ENCODE data around the gene MXD1.
"Not testable (repeated sequence)": the region's sequence is repeated elsewhere in the genome, so short reads cannot be mapped to it uniquely, and the experiment has no call there.

The MXD1 gene, protein sequence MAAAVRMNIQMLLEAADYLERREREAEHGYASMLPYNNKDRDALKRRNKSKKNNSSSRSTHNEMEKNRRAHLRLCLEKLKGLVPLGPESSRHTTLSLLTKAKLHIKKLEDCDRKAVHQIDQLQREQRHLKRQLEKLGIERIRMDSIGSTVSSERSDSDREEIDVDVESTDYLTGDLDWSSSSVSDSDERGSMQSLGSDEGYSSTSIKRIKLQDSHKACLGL

DNA sequence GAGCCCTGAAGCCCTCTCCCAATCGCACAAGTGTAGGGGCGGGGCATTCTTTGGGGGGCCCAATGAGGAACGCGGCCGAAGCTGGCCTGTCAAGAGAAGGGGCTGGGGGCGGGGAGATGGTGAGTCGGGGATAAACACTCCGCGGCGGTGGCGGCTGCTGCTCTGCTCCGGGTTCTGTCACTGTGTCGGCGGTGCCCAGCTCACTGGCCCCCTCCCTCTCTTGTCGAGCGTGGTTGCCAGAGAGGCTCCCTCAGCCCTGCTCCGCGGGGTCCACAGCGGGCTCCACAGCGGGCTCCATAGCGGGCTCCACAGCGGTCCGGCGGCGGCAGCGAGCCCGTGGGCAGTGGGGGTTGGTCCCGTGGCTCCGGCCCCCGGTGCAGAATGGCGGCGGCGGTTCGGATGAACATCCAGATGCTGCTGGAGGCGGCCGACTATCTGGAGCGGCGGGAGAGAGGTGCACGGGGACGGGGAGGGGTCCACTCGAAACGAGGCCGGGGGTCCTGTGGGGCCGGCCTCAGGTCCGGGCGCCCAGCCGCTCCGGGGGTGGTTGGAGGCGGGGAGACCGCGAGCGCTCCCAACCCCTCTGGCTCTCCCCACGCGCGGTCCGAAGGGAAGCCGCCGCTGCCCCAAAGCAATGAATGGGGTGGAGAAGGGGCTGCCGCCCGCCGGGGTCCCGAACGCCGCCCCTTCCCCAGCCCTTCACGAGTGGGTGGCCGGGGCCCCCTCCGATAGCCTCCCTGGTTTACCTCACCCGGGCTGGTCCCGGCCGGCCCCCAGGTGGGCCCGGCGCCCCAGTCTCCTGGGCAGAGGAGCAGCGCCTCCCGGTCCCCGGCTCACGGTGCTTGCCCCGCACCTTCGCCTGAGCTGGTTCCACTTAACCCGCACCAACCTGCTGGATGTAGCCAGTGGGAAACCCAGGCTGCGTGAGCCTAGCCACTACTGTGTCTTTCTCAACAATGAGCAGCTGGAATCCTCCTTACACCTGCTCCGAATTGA lies at the start of gene MXD1:
Gene MXD1, plus strand, starts transcription at position 160 of the 996 bp plus-strand sequence. Its CDS starts 222 bp downstream, at position 382.
- peak within 1 kb of the TSS; percentile 74 for H3K4me3 ChIP-seq (ENCODE audit: low read length)
- TF ChIP-seq, protein P1, sequence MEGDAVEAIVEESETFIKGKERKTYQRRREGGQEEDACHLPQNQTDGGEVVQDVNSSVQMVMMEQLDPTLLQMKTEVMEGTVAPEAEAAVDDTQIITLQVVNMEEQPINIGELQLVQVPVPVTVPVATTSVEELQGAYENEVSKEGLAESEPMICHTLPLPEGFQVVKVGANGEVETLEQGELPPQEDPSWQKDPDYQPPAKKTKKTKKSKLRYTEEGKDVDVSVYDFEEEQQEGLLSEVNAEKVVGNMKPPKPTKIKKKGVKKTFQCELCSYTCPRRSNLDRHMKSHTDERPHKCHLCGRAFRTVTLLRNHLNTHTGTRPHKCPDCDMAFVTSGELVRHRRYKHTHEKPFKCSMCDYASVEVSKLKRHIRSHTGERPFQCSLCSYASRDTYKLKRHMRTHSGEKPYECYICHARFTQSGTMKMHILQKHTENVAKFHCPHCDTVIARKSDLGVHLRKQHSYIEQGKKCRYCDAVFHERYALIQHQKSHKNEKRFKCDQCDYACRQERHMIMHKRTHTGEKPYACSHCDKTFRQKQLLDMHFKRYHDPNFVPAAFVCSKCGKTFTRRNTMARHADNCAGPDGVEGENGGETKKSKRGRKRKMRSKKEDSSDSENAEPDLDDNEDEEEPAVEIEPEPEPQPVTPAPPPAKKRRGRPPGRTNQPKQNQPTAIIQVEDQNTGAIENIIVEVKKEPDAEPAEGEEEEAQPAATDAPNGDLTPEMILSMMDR (conservative IDR thresholded peaks at IDR 0.05; ENCODE audit: low read length) = no peak
- DNase-seq (ENCODE audit: low read depth) = no peak

DNA sequence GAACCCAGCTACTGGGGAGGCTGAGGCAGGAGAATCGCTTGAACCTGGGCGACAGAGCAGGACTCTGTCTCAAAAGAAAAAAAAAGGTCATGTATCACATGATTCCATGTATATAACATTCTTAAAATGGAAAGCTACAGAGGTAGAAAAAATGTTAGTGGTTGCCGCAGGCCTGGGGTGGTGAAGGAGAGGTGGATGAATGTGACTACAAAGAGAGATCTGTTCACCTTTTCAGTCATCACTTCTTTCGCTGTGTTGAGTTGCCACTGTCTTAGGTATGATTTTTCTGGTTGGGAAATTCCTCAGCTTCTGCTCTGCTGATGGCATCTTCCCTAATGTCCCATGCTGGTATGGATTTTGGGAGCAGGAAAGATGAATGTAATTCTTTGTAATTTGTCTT lies 26.5 kb upstream of the MXD1 start:
- no peak overlapping the region for H3K4me3 ChIP-seq (ENCODE audit: low read length)
- no peak for DNase-seq (ENCODE audit: low read depth)
- TF ChIP-seq, protein P1 (conservative IDR thresholded peaks at IDR 0.05; ENCODE audit: low read length) = no peak

DNA sequence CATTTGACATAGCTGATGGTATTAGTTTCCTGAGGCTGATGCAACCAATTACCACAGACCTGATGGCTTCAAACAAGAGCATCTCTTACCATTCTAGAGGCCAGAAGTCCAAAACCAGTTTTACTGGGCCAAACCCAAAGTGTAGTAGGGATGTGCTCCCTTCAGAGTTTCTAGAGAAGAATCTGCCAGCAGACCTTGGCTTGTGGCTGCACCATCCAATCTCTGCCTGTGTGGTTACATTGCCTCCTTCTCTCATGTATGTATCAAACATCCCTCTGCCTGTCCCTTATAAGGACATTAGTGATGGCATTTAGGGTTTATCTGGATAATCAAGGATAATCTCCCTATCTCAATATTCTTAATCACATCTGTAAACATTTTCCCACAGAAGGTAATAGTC lies 25.6 kb upstream of the MXD1 start:
- no peak overlapping the region for H3K4me3 ChIP-seq (ENCODE audit: low read length)
- DNase-seq (ENCODE audit: low read depth) = no peak
- TF ChIP-seq, protein P1 (conservative IDR thresholded peaks at IDR 0.05; ENCODE audit: low read length) = no peak

DNA sequence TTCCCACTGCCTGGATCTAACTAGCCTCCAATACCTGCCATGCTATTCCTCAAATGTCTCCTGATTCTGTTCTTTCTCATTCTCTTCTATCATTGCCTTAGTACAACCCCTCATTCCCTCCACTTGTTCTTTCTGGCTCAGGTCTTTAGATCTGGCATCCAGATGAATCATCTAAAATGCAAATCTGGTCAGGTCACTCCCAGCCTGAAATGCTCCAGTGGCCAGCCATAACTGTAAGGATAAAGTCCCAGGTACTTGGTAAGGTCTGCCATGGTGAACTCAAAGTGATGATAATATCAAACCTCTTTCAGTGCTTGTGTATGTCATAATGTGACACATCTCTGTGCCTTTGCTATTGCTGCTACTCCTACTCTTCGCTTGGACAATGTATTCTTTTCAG lies 24.0 kb upstream of the MXD1 start:
- TF ChIP-seq, protein P1 (conservative IDR thresholded peaks at IDR 0.05; ENCODE audit: low read length) = no peak
- no peak overlapping the region for H3K4me3 ChIP-seq (ENCODE audit: low read length)
- DNase-seq (ENCODE audit: low read depth) = no peak

DNA sequence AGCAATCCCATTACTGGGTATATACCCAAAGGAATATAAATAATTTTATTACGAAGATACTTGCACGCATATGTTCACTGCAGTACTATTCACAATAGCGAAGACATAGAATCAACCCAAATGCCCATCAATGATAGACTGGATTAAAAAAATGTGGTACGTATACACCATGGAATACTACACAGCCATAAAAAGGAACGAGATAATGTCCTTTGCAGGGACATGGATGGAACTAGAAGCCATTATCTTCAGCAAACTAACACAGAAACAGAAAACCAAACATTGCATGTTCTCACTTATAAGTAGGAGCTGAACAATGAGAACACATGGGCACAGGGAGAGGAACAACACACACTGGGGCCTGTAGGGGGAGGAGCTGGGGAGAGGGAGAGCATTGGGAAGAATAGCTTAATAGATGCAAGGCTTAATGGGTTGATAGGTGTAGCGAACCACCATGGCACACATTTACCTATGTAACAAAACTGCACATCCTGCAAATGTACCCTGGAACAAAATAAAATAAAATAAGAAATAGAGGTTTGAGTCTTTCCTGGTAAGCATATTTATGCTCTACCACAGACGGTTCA lies 22.0 kb upstream of the MXD1 start:
- not testable (repeated sequence) for DNase-seq (ENCODE audit: low read depth); H3K4me3 ChIP-seq (ENCODE audit: low read length)

DNA sequence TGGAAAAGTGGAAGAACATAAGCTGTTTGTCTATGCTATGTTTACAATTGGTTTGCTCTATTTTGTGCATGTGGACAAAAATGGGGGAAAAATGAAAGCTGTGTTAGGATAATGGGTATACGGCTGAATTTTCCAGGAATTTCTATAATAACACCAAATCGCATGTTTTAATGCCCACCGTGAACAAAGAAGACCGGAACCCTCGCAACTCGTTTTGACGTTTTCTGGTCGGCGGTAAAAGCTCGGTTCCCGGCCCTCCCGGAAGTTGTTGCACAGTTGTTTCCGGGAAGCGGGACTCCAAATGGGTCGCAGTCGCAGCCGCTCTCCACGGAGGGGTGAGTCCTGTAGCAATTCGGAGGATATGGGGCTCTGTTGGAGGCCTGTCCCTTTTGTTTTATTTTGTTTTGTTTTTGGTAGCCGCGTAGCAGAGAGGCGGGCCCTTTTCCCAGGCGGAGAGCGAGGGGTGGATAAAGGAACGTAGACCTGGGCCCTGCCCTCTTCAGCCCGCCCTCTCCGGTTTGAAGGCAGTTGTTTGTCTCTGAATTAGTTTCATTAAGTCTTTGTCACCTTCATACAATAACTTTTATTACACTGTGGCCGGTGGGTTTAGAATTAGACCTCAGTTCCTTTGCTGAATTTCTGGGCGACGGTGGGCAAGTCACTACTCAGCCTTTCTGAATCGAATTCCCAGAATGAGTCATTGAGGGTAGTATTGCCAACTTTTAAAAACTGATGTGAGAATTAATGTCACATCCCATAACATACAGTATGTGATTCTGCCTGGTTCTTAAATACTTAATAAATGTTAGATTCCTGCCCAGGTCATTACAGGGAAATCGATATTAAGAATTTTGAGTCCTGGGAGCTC lies 21.0 kb upstream of the MXD1 start, which contains the start of gene SNRNP27:
Gene SNRNP27, plus strand, starts transcription at position 273 of the 868 bp plus-strand sequence. Its CDS starts 29 bp downstream, at position 302.
- DNase-seq (ENCODE audit: low read depth) = peak; percentile 81
- H3K4me3 ChIP-seq (ENCODE audit: low read length) = peak within 1 kb of the TSS; percentile 82
- TF ChIP-seq, protein P1 (conservative IDR thresholded peaks at IDR 0.05; ENCODE audit: low read length) = no peak

DNA sequence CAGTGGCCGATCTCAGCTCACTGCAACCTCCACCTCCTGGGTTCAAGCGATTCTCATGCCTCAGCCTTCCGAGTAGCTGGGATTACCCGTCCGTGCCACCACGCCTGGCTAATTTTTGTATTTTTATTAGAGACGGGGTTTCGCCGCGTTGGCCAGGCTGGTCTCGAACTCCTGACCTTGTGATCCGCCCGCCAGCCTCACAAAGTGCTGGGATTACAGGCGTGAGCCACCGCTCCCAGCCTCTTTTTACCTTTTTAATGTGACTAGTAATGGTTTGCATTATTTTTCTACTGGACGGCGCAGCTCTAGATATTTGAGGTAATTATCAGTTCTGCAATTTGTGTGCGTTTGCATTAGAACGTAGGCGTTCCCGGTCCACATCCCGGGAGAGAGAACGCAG lies 20.2 kb upstream of the MXD1 start:
- not testable (repeated sequence) for DNase-seq (ENCODE audit: low read depth)

More for the DNA sequence above, 20.2 kb upstream of the MXD1 start:
- peak overlapping the region; percentile 82 for H3K4me3 ChIP-seq (ENCODE audit: low read length)

Measured in AG10803 (cell line).